GM19468 (cell line): ENCODE measurements around the gene UTP4.

ENCODE experiments used
- ATAC-seq: cut with Tn5 transposase; IDR thresholded peaks from one replicate; pipeline ENCODE4 v1.9.1; 2021; ENCODE audit warnings: mild to moderate bottlenecking, moderate library complexity, moderate number of reproducible peaks; ENCODE audit not compliant: unreplicated experiment; ENCODE audit errors: extremely low read depth

The UTP4 gene

DNA sequence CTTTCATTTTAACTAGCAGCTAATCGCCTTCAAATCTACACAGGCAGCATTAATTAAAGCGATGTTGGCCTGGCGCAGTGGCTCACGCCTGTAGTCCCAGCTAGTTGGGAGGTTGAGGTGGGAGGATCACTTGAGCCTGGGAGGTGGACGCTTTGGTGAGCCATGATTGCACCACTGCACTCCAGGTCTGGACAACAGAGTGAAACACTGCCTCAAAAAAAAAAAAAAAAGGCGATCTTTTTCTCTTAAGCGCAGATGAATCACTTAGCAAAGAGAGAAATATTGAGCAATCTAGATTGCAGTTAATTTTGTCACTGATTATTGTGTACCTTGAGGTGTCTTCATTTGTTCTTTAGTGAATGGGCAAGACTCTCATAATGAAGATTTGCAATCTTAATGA lies 66.9 kb downstream of the UTP4 start:
- ATAC-seq: no peak

DNA sequence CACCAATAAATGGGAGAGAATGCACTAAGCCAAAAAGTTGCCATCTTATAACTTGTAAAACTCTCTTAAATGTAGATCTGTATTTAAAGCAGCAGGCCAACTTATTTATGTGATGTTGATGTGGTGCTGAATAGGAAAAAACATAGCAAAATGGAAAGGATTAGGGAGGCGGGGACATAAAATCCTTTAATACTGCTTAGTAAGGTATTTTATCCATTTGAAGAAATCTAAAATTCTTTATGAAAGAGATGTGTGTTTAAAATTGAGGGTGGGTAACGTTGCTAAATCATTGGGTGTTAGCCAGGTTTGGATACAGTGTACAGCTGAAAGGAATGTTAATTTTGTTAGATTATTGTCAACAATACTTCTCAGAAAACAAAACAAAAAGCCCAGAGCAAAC lies 68.8 kb downstream of the UTP4 start:
- ATAC-seq: no peak

DNA sequence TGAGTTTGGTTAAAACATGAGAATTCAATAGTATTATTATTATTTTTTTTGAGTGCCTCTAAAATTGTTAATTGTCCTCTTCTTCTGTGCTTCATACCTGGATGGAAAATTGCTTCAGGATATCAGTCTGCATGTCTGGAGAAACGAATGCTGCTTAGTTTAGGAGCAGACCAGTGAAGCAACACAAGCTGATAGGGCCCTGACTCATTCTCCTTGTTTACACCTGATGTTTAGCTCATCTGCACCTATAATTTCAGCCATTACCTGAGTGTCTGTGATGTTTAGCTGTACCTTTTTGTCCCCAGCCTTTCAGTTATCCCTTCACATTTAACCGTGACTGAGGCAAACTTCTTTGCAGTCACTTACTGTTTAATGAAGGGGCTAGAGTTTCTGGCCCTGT lies 69.3 kb downstream of the UTP4 start:
- ATAC-seq: no peak

DNA sequence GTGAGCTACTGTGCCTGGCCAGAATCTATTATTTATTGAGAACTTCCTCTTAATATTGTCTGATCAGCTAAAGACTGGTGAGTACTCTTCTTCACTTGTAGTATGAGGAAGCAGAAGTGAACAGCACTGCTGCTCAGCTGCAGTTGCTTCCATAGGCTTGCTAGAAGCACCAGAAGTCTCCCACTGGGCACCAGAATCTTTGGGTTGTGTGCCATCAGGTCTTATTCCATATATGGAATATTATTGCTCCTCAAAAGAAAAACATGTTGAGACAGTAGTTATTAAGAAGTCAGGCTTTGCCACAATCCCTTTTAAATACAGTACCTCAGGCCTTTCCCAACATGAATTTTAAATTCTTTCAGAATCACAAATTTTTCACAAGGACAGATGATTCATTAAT lies 71.7 kb downstream of the UTP4 start:
- no peak for ATAC-seq

DNA sequence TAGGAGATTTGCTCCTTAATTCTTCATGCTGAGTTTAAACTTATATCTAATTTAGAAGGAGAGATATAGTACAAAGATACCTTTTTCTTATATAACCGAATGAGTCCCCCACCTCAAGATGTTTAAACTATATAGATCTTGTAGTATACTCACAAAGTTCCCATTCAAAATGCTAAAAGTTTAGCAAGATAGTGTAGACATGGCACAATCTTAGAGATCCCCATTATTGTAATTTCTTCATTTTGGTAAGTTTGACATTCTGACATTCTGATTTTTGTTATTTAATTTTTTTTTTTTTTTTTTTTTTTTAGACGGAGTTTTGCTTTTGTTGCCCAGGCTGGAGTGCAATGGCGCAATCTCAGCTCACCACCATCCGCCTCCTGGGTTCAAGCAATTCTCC lies 77.3 kb downstream of the UTP4 start:
- no peak for ATAC-seq

DNA sequence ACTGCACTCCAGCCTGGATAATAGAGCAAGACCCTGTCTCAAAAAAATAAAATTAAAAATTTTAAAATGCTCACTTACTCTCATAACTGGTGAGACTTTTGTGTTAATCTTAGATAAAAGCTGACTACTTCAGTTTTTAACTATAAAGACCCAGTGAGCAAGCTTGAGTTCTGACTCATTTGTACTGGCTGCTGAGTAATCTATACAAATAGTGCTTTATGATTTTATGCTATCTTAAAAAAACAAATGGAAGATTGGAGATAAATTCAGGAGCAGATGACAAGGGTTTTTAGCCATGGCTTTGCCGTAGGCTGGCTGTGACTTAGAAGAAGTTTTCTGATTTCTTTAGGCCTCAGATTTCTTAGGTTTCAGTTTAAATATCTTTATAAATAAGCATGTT lies 85.0 kb downstream of the UTP4 start:
- ATAC-seq: no peak
